SK-N-SH (cell line): ENCODE measurements around the gene MGLL. TPM values are rescaled to one million over a fixed set of nuclear protein-coding genes. Genes with fewer than 3 reads are reported as not detected.

Experiments used
- CTCF ChIA-PET: fragments of 300-600, 350-600 bp; formaldehyde crosslinking; extraction: SDS; loops from one replicate; lab custom pipeline; 2021; lab: Yijun Ruan, JAX
- POLR2A ChIA-PET: fragments of 350-600 bp; sonication (Branson Sonifier 250); formaldehyde crosslinking; extraction: SDS; loops from one replicate; lab custom pipeline; 2020; ENCODE audit warnings: antibody characterized with exemption, inconsistent platforms; lab: Yijun Ruan, JAX
- DNase-seq: peaks from one replicate; pipeline ENCODE4 v3.0.0; 2012
- H2AFZ ChIP-seq: fragments of 200-600 bp; sonication (generic); 2 replicates; pipeline ENCODE4 v1.8.1; 2016; ENCODE audit warnings: antibody characterized with exemption, mild to moderate bottlenecking, low read depth
- H3F3A ChIP-seq: fragments of 200-600 bp; sonication (generic); replicated peaks from 2 replicates; pipeline ENCODE3; 2016; ENCODE audit warnings: antibody characterized with exemption, mild to moderate bottlenecking; ENCODE audit not compliant: insufficient read depth
- H3K27ac ChIP-seq, 2 experiments: fragments of 200-500 bp in 1 of 2; fragments of 200-600 bp in 1 of 2; sonication (Bioruptor generic) in 1 of 2; sonication (generic), shearing (Covaris generic) in 1 of 2; 2 replicates each; pipeline versions ENCODE4 v1.5.1 to v1.6.1; 2014 to 2016; ENCODE audit warnings: low read depth in 2 of 2, inconsistent platforms in 1 of 2, low read length in 1 of 2, mild to moderate bottlenecking in 1 of 2, mixed read lengths in 1 of 2
- H3K27me3 ChIP-seq: fragments of 200-600 bp; sonication (generic), shearing (Covaris generic); 2 replicates; pipeline ENCODE4 v1.6.1; 2016; ENCODE audit warnings: mixed run types; ENCODE audit not compliant: insufficient read depth
- H3K36me3 ChIP-seq, 2 experiments: fragments of 200-500 bp in 1 of 2; fragments of 200-600 bp in 1 of 2; sonication (Bioruptor generic) in 1 of 2; sonication (generic) in 1 of 2; replicated peaks in 1 of 2; 2 replicates each; pipeline versions ENCODE3 to v1.5.1; 2014 to 2016; ENCODE audit warnings: low read length in 1 of 2, mild to moderate bottlenecking in 1 of 2; ENCODE audit not compliant: insufficient read depth in 2 of 2, control insufficient read depth in 1 of 2
- H3K4me1 ChIP-seq, 2 experiments: fragments of 200-500 bp in 1 of 2; fragments of 200-600 bp in 1 of 2; sonication (Bioruptor generic) in 1 of 2; sonication (generic), shearing (Covaris generic) in 1 of 2; 2 replicates each; pipeline versions ENCODE4 v1.5.1 to v1.6.1; 2014 to 2016; ENCODE audit warnings: low read depth in 1 of 2, low read length in 1 of 2, mixed run types in 1 of 2; ENCODE audit not compliant: insufficient read depth in 2 of 2, control insufficient read depth in 1 of 2
- H3K4me2 ChIP-seq: fragments of 200-600 bp; sonication (generic), shearing (Covaris generic); 2 replicates; pipeline ENCODE4 v1.6.1; 2017; ENCODE audit warnings: mixed run types
- H3K4me3 ChIP-seq, 2 experiments: fragments of 200-500 bp in 1 of 2; fragments of 200-600 bp in 1 of 2; sonication (Bioruptor generic) in 1 of 2; sonication (generic), shearing (Covaris generic) in 1 of 2; 2 replicates each; pipeline versions ENCODE4 v1.5.1 to v1.8.1; 2014 to 2016; ENCODE audit warnings: low read depth in 2 of 2, inconsistent platforms in 1 of 2, low read length in 1 of 2, mild to moderate bottlenecking in 1 of 2, mixed read lengths in 1 of 2, moderate library complexity in 1 of 2
- H3K79me2 ChIP-seq: fragments of 200-600 bp; sonication (generic); 2 replicates; pipeline ENCODE4 v1.8.1; 2017; ENCODE audit warnings: mild to moderate bottlenecking; ENCODE audit not compliant: insufficient read depth
- H3K9ac ChIP-seq: fragments of 200-600 bp; sonication (generic); 2 replicates; pipeline ENCODE4 v1.6.1; 2017; ENCODE audit warnings: mixed run types
- H3K9me2 ChIP-seq: fragments of 200-600 bp; sonication (generic); 2 replicates; pipeline ENCODE4 v1.6.1; 2017; ENCODE audit warnings: mixed run types
- H3K9me3 ChIP-seq: fragments of 200-600 bp; sonication (generic); 2 replicates; pipeline ENCODE4 v1.6.1; 2017; ENCODE audit warnings: mixed run types, mild to moderate bottlenecking, moderate library complexity
- H4K20me1 ChIP-seq: fragments of 200-600 bp; sonication (generic); 2 replicates; pipeline ENCODE4 v1.6.1; 2017; ENCODE audit warnings: mild to moderate bottlenecking, mixed run types; ENCODE audit not compliant: insufficient read depth
- CHD2 ChIP-seq: fragments of 150-350 bp; IDR thresholded peaks from 2 replicates; pipeline ENCODE4 v1.6.1; 2018; ENCODE audit warnings: low read length; ENCODE audit not compliant: partially characterized antibody
- EP300 ChIP-seq, 2 experiments: IDR thresholded peaks; 2 replicates each; pipeline versions ENCODE4 v1.4.0 to v1.6.1; 2012; ENCODE audit warnings: borderline replicate concordance in 1 of 2, low read depth in 1 of 2, low read length in 1 of 2
- FOXM1 ChIP-seq: IDR thresholded peaks from 2 replicates; pipeline ENCODE4 v1.4.0; 2012; ENCODE audit warnings: low read depth, mild to moderate bottlenecking
- MEF2A ChIP-seq: IDR thresholded peaks from 2 replicates; pipeline ENCODE4 v1.4.0; 2012; ENCODE audit warnings: low read depth, borderline replicate concordance
- RFX5 ChIP-seq: IDR thresholded peaks from 2 replicates; pipeline ENCODE4 v1.6.1; 2012; ENCODE audit warnings: mild to moderate bottlenecking, improper control_type of control experiment, low read length
- RXRA ChIP-seq: IDR thresholded peaks from 2 replicates; pipeline ENCODE4 v1.4.0; 2012; ENCODE audit warnings: low read depth, mild to moderate bottlenecking, borderline replicate concordance
- TCF12 ChIP-seq: IDR thresholded peaks from 2 replicates; pipeline ENCODE4 v1.4.0; 2012
- WGBS: methylation state at CpG from one replicate; pipeline ENCODE4 v1.1.6; 2017; ENCODE audit warnings: low lambda C conversion rate; 5-methylcytosine and 5-hydroxymethylcytosine counted together
- polyA plus RNA-seq, 3 experiments: library from polyadenylated mRNA; depleted of rRNA; stranded (reverse); fragments of >200 nt; gene quantifications; 2 replicates each; pipeline ENCODE4 v1.2.3, GENCODE V29; 2012
- TF ChIP-seq, protein P1 (sequence below): IDR thresholded peaks from 2 replicates; pipeline ENCODE4 v1.4.0; 2012; ENCODE audit warnings: low read depth
- TF ChIP-seq, protein P2 (sequence below): fragments of 150-350 bp; IDR thresholded peaks from 2 replicates; pipeline ENCODE4 v1.6.1; 2017; ENCODE audit warnings: antibody characterized with exemption, low read length, low read depth, borderline replicate concordance
- TF ChIP-seq, protein P3 (sequence below): IDR thresholded peaks from 2 replicates; pipeline ENCODE4; 2012
- TF ChIP-seq, protein P4 (sequence below): IDR thresholded peaks from 2 replicates; pipeline ENCODE4 v1.4.0; 2012; ENCODE audit warnings: low read depth, borderline replicate concordance

MGLL gene
- polyA plus RNA-seq, 1 of the 3 experiments (the other 2 are of a cell fraction): 2.2 TPM

DNA sequence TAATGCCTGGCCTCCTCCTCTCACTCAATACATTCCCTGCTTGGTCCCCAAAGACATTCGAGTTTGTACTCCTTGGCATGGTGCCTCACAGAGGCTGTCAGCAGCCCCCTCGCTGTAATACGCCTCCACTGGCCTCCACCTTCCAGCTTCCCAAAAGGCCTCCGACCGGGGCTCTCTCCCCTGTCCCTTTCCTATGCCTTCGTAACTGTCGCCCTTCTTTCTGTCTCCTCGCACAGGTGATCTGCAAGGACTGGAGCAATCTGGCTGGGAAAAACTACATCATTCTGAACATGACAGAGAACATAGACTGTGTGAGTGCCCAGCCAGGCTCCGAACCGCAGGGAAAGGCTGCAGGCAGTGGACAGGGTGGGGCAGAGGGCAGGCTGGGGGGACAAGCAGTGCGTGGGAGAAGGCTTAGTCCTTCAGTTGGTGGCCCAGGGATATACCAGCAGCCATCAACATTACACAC, 160.3 kb downstream of the MGLL start:
- H3K9ac ChIP-seq: no peak overlapping the region
- POLR2A ChIA-PET: interaction anchor here (1.0 kb wide), 1 partner anchor 10 kb away, joined by 3 read pairs; no protein-coding TSS in a partner anchor
- WGBS: 90% methylated on average over 11 of the region's 11 CpGs

DNA sequence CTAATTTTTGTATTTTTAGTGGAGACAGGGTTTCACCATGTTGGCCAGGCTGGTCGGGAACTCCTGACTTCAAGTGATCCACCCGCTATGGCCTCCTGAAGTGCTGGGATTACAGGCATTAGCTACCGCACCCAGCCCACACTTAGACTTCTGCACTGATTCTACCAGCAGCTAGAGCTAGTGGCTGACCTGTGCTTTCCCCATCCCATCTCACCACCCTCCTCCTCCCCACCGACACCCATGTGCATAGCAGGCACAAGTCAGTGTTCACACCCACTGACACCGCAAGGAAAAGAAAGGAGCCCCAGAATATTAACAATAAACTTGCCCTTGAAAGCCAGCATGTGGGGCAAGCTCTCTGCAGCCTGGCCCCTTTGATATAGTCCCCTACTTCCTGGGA, 160.7 kb downstream of the MGLL start:
- DNase-seq: no peak
- CTCF ChIA-PET: interaction anchor here (0.6 to 2.9 kb wide), 6 partner anchors 9 to 298 kb away, joined by 3 to 10 read pairs (median 3); no protein-coding TSS in a partner anchor

More for the DNA sequence above, 160.3 kb downstream of the MGLL start:
- Histone ChIP-seq H3K9me3 (no peaks in the 10 kb centered on the region), H3K9me2 (no peaks in the 10 kb centered on the region), H4K20me1 (no peaks in the 10 kb centered on the region), H3K27ac (no peak overlapping the region), H3K27me3 (no peaks in the 10 kb centered on the region), H3F3A (no peaks in the 10 kb centered on the region), H3K79me2 (no peaks in the 10 kb centered on the region), H3K36me3 (peaks cover 0 to 12% of the 10 kb centered on the region in 2 experiments), H3K4me3 (no peak overlapping the region)
- CTCF ChIA-PET: interaction anchor here (0.6 to 2.9 kb wide), 9 partner anchors 9 to 298 kb away, joined by 3 to 10 read pairs (median 3); no protein-coding TSS in a partner anchor
- TF ChIP-seq, protein P1, sequence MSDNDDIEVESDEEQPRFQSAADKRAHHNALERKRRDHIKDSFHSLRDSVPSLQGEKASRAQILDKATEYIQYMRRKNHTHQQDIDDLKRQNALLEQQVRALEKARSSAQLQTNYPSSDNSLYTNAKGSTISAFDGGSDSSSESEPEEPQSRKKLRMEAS: no peak
- TF ChIP-seq RFX5 (no peak), FOXM1 (no peak)
- TF ChIP-seq, all 33 proteins: peak for 0
- H3K4me2 ChIP-seq: no peak overlapping the region
- no peak overlapping the region for H2AFZ ChIP-seq
- no peak for DNase-seq
- H3K4me1 ChIP-seq: peaks cover 0 to 8% of the 10 kb centered on the region in 2 experiments; a peak in 2 of 4 replicates

More for the DNA sequence above, 160.7 kb downstream of the MGLL start:
- Histone ChIP-seq H3K27me3 (no peaks in the 10 kb centered on the region), H3F3A (no peaks in the 10 kb centered on the region), H3K9ac (no peak overlapping the region), H3K79me2 (no peaks in the 10 kb centered on the region), H3K36me3 (peaks cover 0 to 12% of the 10 kb centered on the region in 2 experiments), H4K20me1 (no peaks in the 10 kb centered on the region), H3K9me2 (no peaks in the 10 kb centered on the region), H3K27ac (no peak overlapping the region), H3K4me2 (no peak overlapping the region), H3K9me3 (no peaks in the 10 kb centered on the region), H2AFZ (no peak overlapping the region), H3K4me3 (no peak overlapping the region), H3K4me1 (peaks cover 0 to 8% of the 10 kb centered on the region in 2 experiments; a peak in 1 of 4 replicates)
- TF ChIP-seq CHD2 (no peak), EP300 (IDR thresholded peaks at IDR 0.05; ENCODE audit: borderline replicate concordance in 1 of 2, low read depth in 1 of 2, low read length in 1 of 2) (no peak), TCF12 (no peak), MEF2A (no peak), RXRA (no peak)
- TF ChIP-seq, protein P2, sequence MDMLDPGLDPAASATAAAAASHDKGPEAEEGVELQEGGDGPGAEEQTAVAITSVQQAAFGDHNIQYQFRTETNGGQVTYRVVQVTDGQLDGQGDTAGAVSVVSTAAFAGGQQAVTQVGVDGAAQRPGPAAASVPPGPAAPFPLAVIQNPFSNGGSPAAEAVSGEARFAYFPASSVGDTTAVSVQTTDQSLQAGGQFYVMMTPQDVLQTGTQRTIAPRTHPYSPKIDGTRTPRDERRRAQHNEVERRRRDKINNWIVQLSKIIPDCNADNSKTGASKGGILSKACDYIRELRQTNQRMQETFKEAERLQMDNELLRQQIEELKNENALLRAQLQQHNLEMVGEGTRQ: no peak
- TF ChIP-seq, protein P3, sequence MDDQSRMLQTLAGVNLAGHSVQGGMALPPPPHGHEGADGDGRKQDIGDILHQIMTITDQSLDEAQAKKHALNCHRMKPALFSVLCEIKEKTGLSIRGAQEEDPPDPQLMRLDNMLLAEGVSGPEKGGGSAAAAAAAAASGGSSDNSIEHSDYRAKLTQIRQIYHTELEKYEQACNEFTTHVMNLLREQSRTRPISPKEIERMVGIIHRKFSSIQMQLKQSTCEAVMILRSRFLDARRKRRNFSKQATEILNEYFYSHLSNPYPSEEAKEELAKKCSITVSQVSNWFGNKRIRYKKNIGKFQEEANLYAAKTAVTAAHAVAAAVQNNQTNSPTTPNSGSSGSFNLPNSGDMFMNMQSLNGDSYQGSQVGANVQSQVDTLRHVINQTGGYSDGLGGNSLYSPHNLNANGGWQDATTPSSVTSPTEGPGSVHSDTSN: no peak
- TF ChIP-seq, protein P4, sequence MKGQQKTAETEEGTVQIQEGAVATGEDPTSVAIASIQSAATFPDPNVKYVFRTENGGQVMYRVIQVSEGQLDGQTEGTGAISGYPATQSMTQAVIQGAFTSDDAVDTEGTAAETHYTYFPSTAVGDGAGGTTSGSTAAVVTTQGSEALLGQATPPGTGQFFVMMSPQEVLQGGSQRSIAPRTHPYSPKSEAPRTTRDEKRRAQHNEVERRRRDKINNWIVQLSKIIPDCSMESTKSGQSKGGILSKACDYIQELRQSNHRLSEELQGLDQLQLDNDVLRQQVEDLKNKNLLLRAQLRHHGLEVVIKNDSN: no peak
- 84% methylated on average over 3 of the region's 5 CpGs for WGBS
- POLR2A ChIA-PET: interaction anchor here (1.0 kb wide), 1 partner anchor 10 kb away, joined by 3 read pairs; no protein-coding TSS in a partner anchor
